ENCODE measurements around the gene DNM1.

The DNM1 gene

DNA sequence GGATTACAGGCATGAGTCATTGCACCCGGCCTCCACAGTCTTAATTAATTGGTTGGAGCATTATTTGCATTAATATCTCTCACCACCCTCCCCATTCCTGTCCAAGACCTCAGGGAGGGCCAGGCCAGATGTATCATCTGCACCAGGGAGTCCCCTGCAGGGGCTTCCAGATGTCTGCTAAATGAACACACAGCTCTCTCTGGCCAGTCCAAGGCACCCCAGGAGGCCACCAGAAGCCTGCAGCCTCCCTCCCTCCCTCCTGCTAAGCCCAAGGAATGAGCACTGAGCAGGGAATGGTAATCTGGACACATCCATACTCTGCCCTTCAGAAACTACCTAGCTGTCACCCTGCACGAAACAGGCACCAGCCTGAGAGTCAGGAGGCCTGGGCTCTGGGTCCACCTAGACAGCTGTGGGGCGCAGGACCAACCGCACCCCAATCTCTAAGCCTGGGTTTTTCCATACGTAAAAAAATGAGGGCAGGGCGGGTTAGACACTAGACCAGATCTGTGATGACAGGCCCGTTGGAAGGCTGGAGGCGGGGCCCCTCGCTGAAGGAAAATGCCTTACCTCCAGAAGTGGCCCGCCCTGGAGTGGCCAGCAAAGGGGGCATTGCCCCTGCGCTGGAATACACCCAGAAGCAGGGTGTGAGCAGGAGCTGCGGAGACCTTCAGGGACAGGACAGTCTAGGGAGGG lies 20.1 kb upstream of the DNM1 start:
- no peak for DNase-seq (ENCODE audit: low read depth in 1 of 2, low spot score in 1 of 2)
- Histone ChIP-seq H3K27me3 (ENCODE audit: insufficient read depth, poor library complexity, severe bottlenecking) (no peaks in the 10 kb centered on the region), H3K27ac (replicated peaks) (no peak overlapping the region), H3K4me3 (replicated peaks; ENCODE audit: insufficient read depth, low read length) (no peak overlapping the region)
- TF ChIP-seq CTCF (IDR thresholded peaks at IDR 0.05; ENCODE audit: insufficient read depth, low read length) (no peak), GABPA (IDR thresholded peaks at IDR 0.05; ENCODE audit: low read depth) (no peak), REST (IDR thresholded peaks at IDR 0.05; ENCODE audit: insufficient replicate concordance, low read depth) (no peak), POLR2AphosphoS5 (IDR thresholded peaks at IDR 0.05; ENCODE audit: low read depth) (no peak)

DNA sequence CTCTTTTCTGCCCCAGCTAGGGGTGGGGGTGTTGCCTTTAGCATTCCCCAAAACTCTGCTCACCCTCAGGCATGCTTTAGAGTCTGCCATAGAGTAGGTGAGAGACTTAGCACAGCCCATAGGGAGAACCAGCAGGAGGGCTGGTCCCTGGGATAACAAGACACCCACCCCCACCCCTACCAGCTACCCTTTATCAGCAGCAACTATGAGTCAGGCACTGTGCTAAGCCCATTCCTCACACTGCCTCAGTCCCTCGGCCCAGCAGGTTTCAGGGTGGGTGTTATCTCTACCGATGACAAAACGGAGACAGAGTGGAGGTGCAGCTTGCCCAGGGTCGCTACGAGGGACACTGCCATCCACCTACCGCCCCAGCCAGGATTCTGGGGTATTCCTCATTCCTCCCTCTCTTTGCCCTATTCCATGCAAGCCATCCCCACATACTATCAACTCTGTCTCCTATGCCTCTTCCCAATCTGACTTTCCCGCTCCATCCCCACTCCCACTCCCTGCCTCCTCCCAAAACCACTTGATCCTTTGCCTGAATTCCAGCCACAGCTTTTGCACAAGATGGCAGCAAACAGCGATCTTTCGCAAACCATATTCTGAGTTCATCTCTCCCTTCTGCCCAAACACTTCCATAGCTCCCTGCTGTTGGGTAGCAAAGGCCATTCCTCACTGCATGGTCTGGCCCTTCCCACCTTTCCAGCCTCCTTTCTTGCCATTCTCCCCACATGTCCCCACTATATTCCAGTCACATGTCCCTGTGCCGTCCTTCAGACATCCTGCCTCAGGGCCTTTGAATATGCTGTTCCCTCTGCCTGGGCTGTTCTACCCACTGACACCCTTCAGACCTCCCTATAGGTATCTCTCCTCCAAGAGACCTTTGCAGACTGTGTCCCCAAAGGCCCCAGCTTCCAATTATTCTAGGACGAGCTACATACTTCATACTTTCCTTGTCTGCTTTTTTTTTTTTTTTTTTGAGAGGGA lies 16.9 kb upstream of the DNM1 start:
- no peak overlapping the region for H3K27ac ChIP-seq (replicated peaks)
- no peak for DNase-seq (ENCODE audit: low read depth in 1 of 2, low spot score in 1 of 2)
- no peak overlapping the region for H3K4me3 ChIP-seq (replicated peaks; ENCODE audit: insufficient read depth, low read length)
- no peaks in the 10 kb centered on the region for H3K27me3 ChIP-seq (ENCODE audit: insufficient read depth, poor library complexity, severe bottlenecking)
- TF ChIP-seq REST (IDR thresholded peaks at IDR 0.05; ENCODE audit: insufficient replicate concordance, low read depth) = no peak
- no peak for TF ChIP-seq POLR2AphosphoS5 (IDR thresholded peaks at IDR 0.05; ENCODE audit: low read depth)

DNA sequence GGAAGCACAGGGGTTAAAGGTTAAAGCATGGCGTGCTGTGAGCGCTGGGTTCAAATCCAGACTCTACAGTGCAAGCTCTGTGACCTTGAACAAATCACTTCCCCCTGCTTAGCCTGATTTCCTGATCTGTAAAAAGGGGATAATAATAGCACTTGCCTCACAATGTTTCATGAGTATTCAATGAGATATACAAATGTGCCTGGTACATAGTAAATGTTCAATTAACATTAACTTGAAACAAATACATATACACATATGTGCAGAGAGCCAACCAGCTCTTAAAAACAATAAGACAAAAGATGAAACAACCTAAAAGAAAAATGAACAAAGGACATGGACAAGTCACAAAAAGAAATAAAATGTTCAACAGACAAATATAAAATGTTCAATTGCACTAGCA lies 15.8 kb upstream of the DNM1 start:
- no peaks in the 10 kb centered on the region for H3K27me3 ChIP-seq (ENCODE audit: insufficient read depth, poor library complexity, severe bottlenecking)
- no peak overlapping the region for H3K4me3 ChIP-seq (replicated peaks; ENCODE audit: insufficient read depth, low read length)
- TF ChIP-seq POLR2AphosphoS5 (IDR thresholded peaks at IDR 0.05; ENCODE audit: low read depth) = no peak
- TF ChIP-seq CTCF (IDR thresholded peaks at IDR 0.05; ENCODE audit: insufficient read depth, low read length) = no peak
- TF ChIP-seq SPI1 (IDR thresholded peaks at IDR 0.05; ENCODE audit: borderline replicate concordance, low read depth) = no peak
- no peak for TF ChIP-seq REST (IDR thresholded peaks at IDR 0.05; ENCODE audit: insufficient replicate concordance, low read depth)
- no peak overlapping the region for H3K27ac ChIP-seq (replicated peaks)
- DNase-seq (ENCODE audit: low read depth in 1 of 2, low spot score in 1 of 2) = no peak
